GM12864 (cell line): ENCODE results near the gene FHIP1A.

Experiments
- DNase-seq: peaks from one replicate; pipeline ENCODE4 v3.0.0-alpha.2; 2011; ENCODE audit warnings: low read depth
- H3K4me3 ChIP-seq: 2 replicates; pipeline ENCODE4 v1.5.1; 2011; ENCODE audit warnings: mild to moderate bottlenecking, low read depth, low read length, control low read depth
- TF ChIP-seq, protein P1 (sequence below): IDR thresholded peaks from 2 replicates; pipeline ENCODE4 v1.5.1; 2011; ENCODE audit warnings: low read depth, mild to moderate bottlenecking, moderate library complexity, low read length, control low read depth, inconsistent platforms; ENCODE audit errors: missing control alignments

FHIP1A gene

DNA sequence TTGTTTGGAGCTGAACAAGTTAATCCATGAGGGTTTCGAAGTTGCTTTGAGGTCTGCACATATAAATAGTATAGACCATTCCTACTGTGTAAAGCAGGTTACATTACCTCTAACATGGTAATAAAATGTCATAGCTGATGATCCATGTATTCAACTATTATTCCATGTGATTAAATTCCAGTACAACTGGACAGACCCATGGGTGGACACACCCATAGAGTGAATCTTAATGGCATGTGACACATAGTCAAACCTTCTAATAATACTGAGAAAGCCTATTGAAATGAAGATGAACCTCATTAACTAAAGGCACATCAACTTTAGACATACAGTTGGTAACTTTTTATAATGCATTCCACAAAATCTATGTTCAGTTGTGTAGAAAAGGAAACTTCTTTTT lies 28.5 kb downstream of the FHIP1A start:
- TF ChIP-seq, protein P1, sequence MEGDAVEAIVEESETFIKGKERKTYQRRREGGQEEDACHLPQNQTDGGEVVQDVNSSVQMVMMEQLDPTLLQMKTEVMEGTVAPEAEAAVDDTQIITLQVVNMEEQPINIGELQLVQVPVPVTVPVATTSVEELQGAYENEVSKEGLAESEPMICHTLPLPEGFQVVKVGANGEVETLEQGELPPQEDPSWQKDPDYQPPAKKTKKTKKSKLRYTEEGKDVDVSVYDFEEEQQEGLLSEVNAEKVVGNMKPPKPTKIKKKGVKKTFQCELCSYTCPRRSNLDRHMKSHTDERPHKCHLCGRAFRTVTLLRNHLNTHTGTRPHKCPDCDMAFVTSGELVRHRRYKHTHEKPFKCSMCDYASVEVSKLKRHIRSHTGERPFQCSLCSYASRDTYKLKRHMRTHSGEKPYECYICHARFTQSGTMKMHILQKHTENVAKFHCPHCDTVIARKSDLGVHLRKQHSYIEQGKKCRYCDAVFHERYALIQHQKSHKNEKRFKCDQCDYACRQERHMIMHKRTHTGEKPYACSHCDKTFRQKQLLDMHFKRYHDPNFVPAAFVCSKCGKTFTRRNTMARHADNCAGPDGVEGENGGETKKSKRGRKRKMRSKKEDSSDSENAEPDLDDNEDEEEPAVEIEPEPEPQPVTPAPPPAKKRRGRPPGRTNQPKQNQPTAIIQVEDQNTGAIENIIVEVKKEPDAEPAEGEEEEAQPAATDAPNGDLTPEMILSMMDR = no peak
- DNase-seq = no peak
- H3K4me3 ChIP-seq = no peak overlapping the region

DNA sequence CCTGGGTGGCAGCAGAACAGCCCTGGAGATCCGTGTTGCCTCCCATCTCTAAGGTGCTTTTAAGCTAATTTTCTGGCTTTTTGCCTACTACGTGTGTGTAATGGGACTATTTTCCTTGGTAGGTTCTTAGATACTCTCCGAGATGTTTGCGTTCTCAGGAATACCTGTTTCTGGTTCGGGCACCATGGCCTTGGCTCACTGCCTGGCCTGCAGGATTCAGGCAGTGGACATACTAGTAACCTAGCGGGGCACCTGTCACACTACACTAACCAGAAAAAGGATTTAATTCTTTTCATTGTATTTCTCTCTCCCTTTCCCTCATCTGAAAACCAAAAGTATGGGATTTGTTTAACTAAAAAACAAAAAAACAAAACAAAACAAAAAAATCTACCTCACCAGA lies 29.2 kb downstream of the FHIP1A start:
- TF ChIP-seq, protein P1 = no peak
- H3K4me3 ChIP-seq = no peak overlapping the region
- DNase-seq = no peak

DNA sequence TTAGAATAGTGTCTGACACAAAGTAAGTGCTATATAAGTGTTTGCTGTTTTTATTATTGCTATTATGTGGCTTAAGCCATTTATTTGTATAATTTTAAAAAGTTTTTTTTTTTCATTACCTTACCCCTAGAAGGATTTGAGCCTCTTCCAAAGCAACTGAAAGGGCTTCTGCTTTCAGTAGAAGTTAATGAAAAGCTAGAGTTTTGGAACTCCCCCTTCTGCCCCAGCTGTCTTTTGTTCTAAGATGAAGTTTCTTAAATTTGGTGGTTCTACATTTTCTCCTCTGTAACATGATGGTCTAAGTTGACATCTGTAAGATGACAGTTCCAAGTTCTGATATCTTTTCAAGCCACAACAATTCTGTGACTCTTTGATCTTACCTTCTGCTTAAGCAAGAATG lies 30.3 kb downstream of the FHIP1A start:
- DNase-seq = no peak
- TF ChIP-seq, protein P1 = no peak
- H3K4me3 ChIP-seq = no peak overlapping the region

DNA sequence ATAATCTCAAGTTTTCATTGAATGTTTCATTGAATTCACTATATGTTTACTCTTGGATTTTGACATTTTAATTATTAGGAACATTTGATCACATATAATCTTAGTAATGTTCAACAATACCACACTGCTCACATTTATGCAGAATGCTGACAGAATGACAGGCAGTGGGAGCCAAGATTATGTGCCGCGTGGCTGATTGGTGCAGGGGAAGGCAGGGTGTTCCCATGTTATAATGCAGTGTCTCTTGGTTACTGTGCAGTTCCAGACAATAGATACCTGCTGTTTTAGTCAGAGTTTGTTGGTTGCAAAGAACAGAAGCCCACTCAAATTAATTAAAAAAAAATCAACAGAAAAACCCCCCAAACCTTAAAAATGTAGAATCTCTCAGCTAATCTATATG lies 33.0 kb downstream of the FHIP1A start:
- TF ChIP-seq, protein P1 = no peak
- DNase-seq = no peak

DNA sequence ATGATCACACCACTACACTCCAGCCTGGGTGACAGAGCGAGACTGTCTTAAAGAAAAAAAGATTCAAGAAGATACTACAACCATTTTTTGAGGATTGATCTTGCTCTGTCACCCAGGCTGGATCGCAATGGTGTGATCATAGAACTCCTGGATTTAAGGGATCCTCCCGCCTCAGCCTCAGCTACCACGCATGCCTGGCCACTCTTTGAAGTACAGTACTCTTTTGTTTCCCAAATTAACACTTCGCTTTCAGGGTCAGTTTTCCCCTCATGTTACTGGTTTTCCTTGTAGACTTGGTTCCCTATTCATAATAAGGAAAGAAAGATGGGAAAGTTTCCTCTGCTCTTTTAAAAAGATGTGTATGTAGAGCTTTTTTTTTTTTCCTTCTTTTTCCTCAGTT lies 34.3 kb downstream of the FHIP1A start:
- TF ChIP-seq, protein P1 = no peak
- H3K4me3 ChIP-seq = no peak overlapping the region
- no peak for DNase-seq

More for the DNA sequence above, 33.0 kb downstream of the FHIP1A start:
- H3K4me3 ChIP-seq = no peak overlapping the region

DNA sequence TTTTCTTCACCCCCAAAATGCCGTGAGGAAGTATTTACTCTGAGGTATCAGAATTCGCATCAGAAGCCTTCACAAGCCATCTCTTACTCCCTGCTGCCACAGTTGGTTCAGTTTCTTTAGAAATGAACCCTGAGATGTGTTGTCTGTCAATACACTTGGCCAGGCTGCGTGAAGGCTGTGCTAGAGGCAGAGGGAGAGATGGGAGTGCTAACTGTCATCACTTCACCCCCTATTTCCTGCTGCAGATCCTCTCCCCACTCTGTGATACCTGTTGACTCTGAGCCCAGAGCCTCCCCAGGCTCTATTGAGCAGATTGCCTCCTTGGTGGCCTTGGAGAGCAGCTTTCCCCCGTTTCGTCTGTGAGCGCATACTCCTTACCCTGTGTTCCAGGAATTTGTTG lies 34.8 kb downstream of the FHIP1A start:
- DNase-seq = no peak
- no peak overlapping the region for H3K4me3 ChIP-seq
- TF ChIP-seq, protein P1 = no peak

DNA sequence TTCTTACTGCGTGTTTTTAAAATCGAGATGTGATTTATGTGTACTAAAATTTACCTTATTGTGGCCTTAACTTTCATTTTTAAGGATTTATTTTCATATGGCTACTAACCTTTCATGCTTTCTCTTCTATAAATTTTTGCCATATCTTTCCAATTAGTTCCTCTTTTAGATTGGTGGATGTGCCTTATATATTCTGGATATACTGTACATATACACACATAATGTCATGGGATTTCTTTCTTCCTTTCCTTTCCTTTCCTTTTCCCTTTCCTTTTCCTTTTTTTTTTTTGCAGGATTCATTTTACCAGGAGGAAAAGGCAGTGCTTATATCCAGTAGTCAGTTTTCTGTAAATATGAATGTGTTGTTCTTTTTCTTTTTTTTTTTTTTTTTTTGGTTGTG lies 37.2 kb downstream of the FHIP1A start:
- TF ChIP-seq, protein P1 = no peak
- DNase-seq = no peak
- H3K4me3 ChIP-seq = no peak overlapping the region
